ENCODE data around the gene HEATR9.

The HEATR9 gene, protein sequence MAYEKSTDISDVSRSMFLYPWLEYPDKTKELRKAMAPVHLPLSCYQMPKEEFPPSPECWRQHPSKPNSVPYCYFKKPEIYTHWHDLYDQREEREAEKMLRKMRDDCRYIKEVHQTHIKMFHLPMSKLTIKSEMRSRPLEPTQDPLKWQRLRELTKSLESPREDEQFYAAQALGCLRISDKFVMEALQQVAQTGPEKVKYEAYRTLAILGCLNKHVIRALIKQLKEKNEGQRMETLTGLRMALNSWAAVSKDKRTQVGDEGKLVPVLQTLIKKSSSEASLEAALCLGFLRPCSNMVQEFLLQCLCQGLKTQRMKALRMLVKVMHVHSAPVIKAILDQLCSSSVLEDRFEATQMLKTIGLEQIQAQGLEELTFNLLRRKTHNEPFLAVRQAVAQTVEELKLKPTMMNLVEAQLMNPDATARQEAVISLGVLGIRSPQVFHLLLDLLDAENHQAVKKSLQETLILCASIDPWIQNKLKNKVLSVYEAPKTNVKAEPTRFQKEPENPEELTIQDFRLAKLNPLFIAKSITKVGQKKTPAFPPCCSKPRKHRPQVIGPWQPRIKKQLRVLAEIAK

DNA sequence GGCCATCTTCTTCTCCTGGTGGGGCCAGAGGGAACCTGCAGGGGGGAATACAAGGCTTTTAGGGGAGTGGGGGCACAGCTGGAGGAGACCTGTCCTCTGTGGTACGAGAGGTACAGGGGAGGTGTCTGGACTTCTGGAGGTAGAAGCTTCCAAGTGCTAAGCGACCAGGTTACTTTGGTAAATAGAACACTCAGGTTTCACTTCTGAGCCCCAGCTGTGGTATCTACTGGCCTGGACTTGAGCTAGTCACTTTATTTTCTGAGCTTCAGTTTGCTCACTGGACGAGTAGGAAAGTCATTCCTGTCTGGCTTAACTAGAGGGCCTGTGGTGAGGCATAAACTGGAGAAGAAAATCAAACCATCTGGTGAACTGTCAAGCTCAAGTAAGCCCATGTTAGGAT is at the start of gene HEATR9:
Gene HEATR9 (minus strand): TSS at position 155 of the 400 bp plus-strand sequence. CDS start 149 bp downstream, at position 6.
- no peak for DNase-seq (ENCODE audit: low spot score)
- in situ Hi-C loops (cut with MboI; ENCODE audit: low pct_unique_long_range_greater_than_20kb, low sequenced_read_pairs, unreplicated experiment), result no loop called here
- TF ChIP-seq, protein P1, sequence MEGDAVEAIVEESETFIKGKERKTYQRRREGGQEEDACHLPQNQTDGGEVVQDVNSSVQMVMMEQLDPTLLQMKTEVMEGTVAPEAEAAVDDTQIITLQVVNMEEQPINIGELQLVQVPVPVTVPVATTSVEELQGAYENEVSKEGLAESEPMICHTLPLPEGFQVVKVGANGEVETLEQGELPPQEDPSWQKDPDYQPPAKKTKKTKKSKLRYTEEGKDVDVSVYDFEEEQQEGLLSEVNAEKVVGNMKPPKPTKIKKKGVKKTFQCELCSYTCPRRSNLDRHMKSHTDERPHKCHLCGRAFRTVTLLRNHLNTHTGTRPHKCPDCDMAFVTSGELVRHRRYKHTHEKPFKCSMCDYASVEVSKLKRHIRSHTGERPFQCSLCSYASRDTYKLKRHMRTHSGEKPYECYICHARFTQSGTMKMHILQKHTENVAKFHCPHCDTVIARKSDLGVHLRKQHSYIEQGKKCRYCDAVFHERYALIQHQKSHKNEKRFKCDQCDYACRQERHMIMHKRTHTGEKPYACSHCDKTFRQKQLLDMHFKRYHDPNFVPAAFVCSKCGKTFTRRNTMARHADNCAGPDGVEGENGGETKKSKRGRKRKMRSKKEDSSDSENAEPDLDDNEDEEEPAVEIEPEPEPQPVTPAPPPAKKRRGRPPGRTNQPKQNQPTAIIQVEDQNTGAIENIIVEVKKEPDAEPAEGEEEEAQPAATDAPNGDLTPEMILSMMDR (IDR thresholded peaks at IDR 0.05; ENCODE audit: extremely low read depth, insufficient read depth, missing control alignments), result no peak

DNA sequence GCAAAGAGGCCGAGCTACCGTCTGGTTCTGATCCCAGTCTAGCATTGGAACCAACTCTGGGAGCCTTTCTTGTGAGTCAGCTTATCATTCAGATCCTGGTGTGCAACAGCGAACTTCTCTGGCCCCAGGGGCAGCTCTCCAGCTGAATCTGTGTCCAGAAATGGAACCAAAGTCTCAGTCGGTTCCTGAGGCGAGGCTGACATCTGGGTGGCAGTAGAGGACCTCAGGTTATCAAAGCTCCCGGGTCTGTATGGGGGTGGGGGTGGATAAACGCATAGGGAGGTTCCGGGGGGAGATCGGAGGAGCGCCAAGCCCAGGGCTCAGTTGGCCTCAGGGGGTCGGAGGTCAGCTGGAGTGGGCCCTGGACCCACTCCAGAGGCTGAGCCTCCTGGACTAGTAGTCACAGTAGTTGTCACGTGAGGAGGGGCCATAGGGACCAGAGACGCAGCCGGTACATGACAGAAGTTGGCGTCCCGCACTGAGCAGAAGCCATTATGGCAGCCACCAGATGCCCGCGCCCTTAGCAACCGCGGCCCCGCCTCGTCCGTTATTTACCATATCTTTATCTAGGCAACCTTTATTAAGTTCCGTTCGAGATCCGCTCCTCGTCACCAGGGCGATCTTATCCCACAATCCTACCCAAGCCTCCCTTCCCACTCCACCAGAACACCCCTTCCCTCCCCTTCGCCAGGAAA is 49.0 kb upstream of the HEATR9 start:
- in situ Hi-C loops (cut with MboI; ENCODE audit: low pct_unique_long_range_greater_than_20kb, low sequenced_read_pairs, unreplicated experiment), result no loop called here
- TF ChIP-seq, protein P1 (IDR thresholded peaks at IDR 0.05; ENCODE audit: extremely low read depth, insufficient read depth, missing control alignments), result no peak
- DNase-seq (ENCODE audit: low spot score), result no peak

DNA sequence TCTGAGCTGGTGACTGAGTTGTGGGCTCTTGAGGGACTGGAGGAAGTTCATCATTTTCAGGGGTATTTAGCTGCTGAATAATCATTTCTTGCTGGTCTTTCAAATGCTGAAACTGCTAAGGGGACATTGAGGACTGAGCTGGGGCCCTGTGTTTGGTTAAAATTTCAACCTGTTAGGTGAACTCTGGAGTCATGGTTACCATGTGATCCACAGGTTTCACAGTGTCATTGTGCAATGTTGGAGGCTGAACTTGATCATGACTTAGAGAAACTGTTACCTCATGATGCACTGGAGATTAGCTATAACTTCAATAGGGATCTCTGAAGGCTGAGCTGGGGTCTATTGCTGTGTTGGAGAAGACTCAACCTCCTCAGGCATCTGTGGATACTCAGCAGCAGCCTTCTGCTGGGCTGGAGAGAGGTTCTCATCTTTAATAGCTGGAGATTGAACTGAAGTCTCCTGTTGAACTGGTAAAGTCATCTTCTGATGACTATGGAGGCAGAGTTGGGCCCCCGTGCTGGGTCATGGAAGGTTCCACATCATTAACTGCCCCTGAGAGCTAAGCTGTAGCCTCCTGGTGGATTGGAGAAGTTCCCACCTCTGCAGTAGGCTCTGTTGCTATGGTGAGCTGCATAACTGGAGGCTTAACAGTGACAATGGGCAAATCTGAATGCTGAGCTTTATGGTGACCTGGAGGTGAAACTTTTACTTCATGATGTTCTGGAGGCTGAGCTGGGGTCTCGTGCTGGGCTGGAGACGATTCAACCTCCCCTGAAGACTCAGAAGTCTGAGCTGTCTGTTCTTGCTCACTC is 46.7 kb upstream of the HEATR9 start:
- TF ChIP-seq, protein P1 (IDR thresholded peaks at IDR 0.05; ENCODE audit: extremely low read depth, insufficient read depth, missing control alignments), result no peak
- in situ Hi-C loops (cut with MboI; ENCODE audit: low pct_unique_long_range_greater_than_20kb, low sequenced_read_pairs, unreplicated experiment), result no loop called here
- DNase-seq (ENCODE audit: low spot score), result no peak

DNA sequence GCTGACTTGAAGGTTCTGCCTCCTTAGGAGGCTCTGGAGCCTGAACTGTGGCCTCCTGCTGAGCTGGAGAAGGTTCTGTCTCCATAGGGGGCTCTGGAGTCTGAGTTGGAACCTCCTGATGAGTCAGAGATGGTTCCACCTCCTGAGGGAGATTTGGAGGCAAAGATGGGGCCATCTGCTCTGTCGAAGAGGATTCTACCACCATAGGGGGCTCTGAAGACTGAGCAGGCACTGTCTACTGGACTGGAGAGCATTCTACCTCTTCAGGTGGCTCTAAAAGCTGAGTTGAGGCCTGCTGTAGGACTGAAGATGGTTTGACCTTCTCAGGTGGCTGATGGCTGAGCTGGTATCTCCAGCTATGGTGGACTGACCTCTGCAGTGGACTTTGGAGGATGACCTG is 45.7 kb upstream of the HEATR9 start:
- TF ChIP-seq, protein P1 (IDR thresholded peaks at IDR 0.05; ENCODE audit: extremely low read depth, insufficient read depth, missing control alignments), result no peak
- DNase-seq (ENCODE audit: low spot score), result no peak
- in situ Hi-C loops (cut with MboI; ENCODE audit: low pct_unique_long_range_greater_than_20kb, low sequenced_read_pairs, unreplicated experiment), result no loop called here

DNA sequence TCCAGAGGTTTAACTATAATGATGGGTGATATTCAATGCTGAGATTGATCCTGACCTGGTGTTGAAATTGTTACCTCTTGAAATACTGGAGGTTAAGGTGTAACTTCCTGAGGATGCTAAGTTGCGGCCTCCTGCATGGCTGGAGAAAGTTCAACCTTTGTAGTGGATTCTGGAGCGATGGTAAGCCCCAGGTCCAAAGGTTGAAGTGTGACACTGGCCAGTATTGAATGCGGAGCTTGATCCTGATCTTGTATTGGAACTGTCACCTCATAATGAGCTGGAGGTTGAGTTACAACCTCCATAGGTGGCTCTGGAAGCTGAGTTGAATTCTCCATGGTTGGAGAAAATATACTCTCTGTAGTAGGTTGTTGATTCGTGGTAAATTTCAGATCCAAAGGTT is 44.9 kb upstream of the HEATR9 start:
- in situ Hi-C loops (cut with MboI; ENCODE audit: low pct_unique_long_range_greater_than_20kb, low sequenced_read_pairs, unreplicated experiment), result no loop called here
- DNase-seq (ENCODE audit: low spot score), result no peak
- TF ChIP-seq, protein P1 (IDR thresholded peaks at IDR 0.05; ENCODE audit: extremely low read depth, insufficient read depth, missing control alignments), result no peak

DNA sequence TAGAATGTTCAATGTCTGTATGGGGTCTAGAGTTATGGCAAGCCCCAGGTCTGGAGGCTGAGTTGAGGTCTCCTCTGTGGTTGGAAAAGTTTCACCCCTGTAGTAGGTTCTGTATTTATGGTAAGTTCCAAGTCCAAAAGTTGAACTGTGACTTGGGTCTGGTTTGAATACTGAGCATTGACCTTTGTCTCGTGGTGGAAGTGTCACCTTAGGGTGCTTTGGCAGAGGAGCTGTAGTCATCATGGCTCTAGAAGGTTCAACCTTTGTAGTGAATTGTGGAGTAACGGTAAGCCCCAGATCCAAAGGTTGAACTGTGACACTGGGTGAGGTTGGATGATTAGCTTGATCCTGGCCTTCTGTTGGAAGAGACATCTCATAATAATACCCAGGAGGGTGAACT is 44.3 kb upstream of the HEATR9 start:
- TF ChIP-seq, protein P1 (IDR thresholded peaks at IDR 0.05; ENCODE audit: extremely low read depth, insufficient read depth, missing control alignments), result no peak
- in situ Hi-C loops (cut with MboI; ENCODE audit: low pct_unique_long_range_greater_than_20kb, low sequenced_read_pairs, unreplicated experiment), result no loop called here
- no peak for DNase-seq (ENCODE audit: low spot score)
